Natural killer cell (primary cell): ENCODE data around the gene FGFR2. TPM values are rescaled to one million over a fixed set of nuclear protein-coding genes. Genes with fewer than 3 reads are reported as not detected.

ENCODE experiments used
- ATAC-seq, 3 donors: fragments of 150-1000 bp in 2 of 3; fragments of 200-7000 bp in 1 of 3; cut with Tn5 transposase; 1 replicate in 1 of 3; 2 replicates in 2 of 3; pipeline ENCODE4 v1.10.0; 2021; ENCODE audit warnings: mild to moderate bottlenecking in 2 of 3, moderate library complexity in 2 of 3
- DNase-seq, 2 donors: peaks; one replicate each; pipeline versions ENCODE4 v3.0.0 to v3.0.0-alpha.2; 2013 to 2021; ENCODE audit warnings: mixed read lengths in 1 of 2
- H3K27ac ChIP-seq: one replicate; pipeline ENCODE4 v1.5.1; 2013; ENCODE audit warnings: mild to moderate bottlenecking, low read length
- H3K27me3 ChIP-seq: one replicate; pipeline ENCODE4 v1.6.1; 2013; ENCODE audit warnings: low read length; ENCODE audit not compliant: control insufficient read depth, insufficient read depth
- H3K36me3 ChIP-seq: one replicate; pipeline ENCODE4 v1.6.1; 2013; ENCODE audit warnings: low read length; ENCODE audit not compliant: control insufficient read depth, insufficient read depth
- H3K4me1 ChIP-seq: one replicate; pipeline ENCODE4 v1.6.1; 2013; ENCODE audit warnings: low read length; ENCODE audit not compliant: control insufficient read depth, insufficient read depth
- H3K4me3 ChIP-seq: one replicate; pipeline ENCODE4 v1.5.1; 2013; ENCODE audit warnings: low read length
- H3K9me3 ChIP-seq: one replicate; pipeline ENCODE4 v1.6.1; 2013; ENCODE audit warnings: low read length; ENCODE audit not compliant: control insufficient read depth, insufficient read depth
- H3K27ac Mint-ChIP-seq, 2 donors: one replicate each; pipeline ENCODE4 v1.8.0; 2022; ENCODE audit warnings: mild to moderate bottlenecking in 2 of 2, mixed read lengths in 2 of 2, moderate library complexity in 1 of 2
- H3K27me3 Mint-ChIP-seq, 2 donors: one replicate each; pipeline ENCODE4 v1.8.0; 2022; ENCODE audit warnings: low read depth in 2 of 2, mixed read lengths in 2 of 2
- H3K36me3 Mint-ChIP-seq: one replicate; pipeline ENCODE4 v1.8.0; 2022; ENCODE audit warnings: mixed read lengths
- H3K4me1 Mint-ChIP-seq, 2 donors: one replicate each; pipeline ENCODE4 v1.8.0; 2022; ENCODE audit warnings: mixed read lengths in 2 of 2
- H3K4me3 Mint-ChIP-seq: one replicate; pipeline ENCODE4 v1.8.0; 2022; ENCODE audit warnings: mild to moderate bottlenecking, moderate library complexity, mixed read lengths
- H3K9me3 Mint-ChIP-seq, 2 donors: one replicate each; pipeline ENCODE4 v1.8.0; 2022; ENCODE audit warnings: mixed read lengths in 2 of 2
- WGBS: methylation state at CpG from one replicate; pipeline ENCODE4 v1.1.7; 2013; ENCODE audit warnings: missing lambda C conversion rate; ENCODE audit not compliant: insufficient coverage; 5-methylcytosine and 5-hydroxymethylcytosine counted together
- intact Hi-C: fragments of 100-400 bp; cut with micrococcal nuclease; formaldehyde crosslinking; loops from one replicate; pipeline ENCODE4 v1.14.2; 2022
- total RNA-seq, 4 donors: library from RNA; stranded (reverse); fragments of 120-200 nt in 1 of 4; gene quantifications; one replicate each; pipeline versions ENCODE4 v1.2.3 to v1.2.4, GENCODE V29; 2013 to 2022
- TF ChIP-seq, protein P1 (sequence below): fragments of 200-600 bp; IDR thresholded peaks from one replicate; pipeline ENCODE4 v1.8.0; 2022; ENCODE audit warnings: antibody characterized with exemption

The FGFR2 gene
- total RNA-seq, 3 donors from 2014 or later (not counting 1 experiment from before 2014, with no cell fraction given): 0.72 to 5.6 TPM; not detected in 1

GRCh38 chr10:121497513-121498470 lies 100.5 kb downstream of the FGFR2 start:
- no peaks in the 10 kb centered on the region for H3K4me1 Mint-ChIP-seq
- no peaks in the 10 kb centered on the region for H3K9me3 Mint-ChIP-seq
- H3K27me3 Mint-ChIP-seq: peaks cover 0 to 4% of the 10 kb centered on the region in 2 donors
- Histone ChIP-seq H3K27me3 (no peaks in the 10 kb centered on the region), H3K9me3 (no peaks in the 10 kb centered on the region), H3K4me3 (no peak overlapping the region), H3K36me3 (no peaks in the 10 kb centered on the region), H3K4me1 (no peaks in the 10 kb centered on the region), H3K27ac (no peak overlapping the region)
- intact Hi-C loops: no loop called here
- H3K27ac Mint-ChIP-seq: no peak overlapping the region
- TF ChIP-seq, protein P1, sequence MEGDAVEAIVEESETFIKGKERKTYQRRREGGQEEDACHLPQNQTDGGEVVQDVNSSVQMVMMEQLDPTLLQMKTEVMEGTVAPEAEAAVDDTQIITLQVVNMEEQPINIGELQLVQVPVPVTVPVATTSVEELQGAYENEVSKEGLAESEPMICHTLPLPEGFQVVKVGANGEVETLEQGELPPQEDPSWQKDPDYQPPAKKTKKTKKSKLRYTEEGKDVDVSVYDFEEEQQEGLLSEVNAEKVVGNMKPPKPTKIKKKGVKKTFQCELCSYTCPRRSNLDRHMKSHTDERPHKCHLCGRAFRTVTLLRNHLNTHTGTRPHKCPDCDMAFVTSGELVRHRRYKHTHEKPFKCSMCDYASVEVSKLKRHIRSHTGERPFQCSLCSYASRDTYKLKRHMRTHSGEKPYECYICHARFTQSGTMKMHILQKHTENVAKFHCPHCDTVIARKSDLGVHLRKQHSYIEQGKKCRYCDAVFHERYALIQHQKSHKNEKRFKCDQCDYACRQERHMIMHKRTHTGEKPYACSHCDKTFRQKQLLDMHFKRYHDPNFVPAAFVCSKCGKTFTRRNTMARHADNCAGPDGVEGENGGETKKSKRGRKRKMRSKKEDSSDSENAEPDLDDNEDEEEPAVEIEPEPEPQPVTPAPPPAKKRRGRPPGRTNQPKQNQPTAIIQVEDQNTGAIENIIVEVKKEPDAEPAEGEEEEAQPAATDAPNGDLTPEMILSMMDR: no peak
- 86% methylated on average over 14 of the region's 14 CpGs for WGBS
- H3K36me3 Mint-ChIP-seq: no peaks in the 10 kb centered on the region
- H3K4me3 Mint-ChIP-seq: no peak overlapping the region
- DNase-seq (no peak), ATAC-seq (no peak)

GRCh38 chr10:121495719-121496118 lies 102.5 kb downstream of the FGFR2 start:
- Histone ChIP-seq H3K27ac (no peak overlapping the region), H3K9me3 (peaks cover 4% of the 10 kb centered on the region), H3K4me3 (no peak overlapping the region), H3K36me3 (no peaks in the 10 kb centered on the region), H3K4me1 (no peaks in the 10 kb centered on the region), H3K27me3 (no peaks in the 10 kb centered on the region)
- no peaks in the 10 kb centered on the region for H3K9me3 Mint-ChIP-seq
- intact Hi-C loops: no loop called here
- H3K36me3 Mint-ChIP-seq: no peaks in the 10 kb centered on the region
- ATAC-seq (no peak), DNase-seq (no peak)
- H3K4me3 Mint-ChIP-seq: no peak overlapping the region
- WGBS: 94% methylated on average over 9 of the region's 9 CpGs
- no peak overlapping the region for H3K27ac Mint-ChIP-seq
- H3K4me1 Mint-ChIP-seq: no peaks in the 10 kb centered on the region
- H3K27me3 Mint-ChIP-seq: peaks cover 0 to 4% of the 10 kb centered on the region in 2 donors
- TF ChIP-seq, protein P1: no peak

GRCh38 chr10:121494296-121494695 lies 103.9 kb downstream of the FGFR2 start:
- Mint-ChIP-seq H3K4me3 (no peak overlapping the region), H3K4me1 (no peaks in the 10 kb centered on the region), H3K27ac (no peak overlapping the region), H3K27me3 (peaks cover 0 to 9% of the 10 kb centered on the region in 2 donors), H3K36me3 (no peaks in the 10 kb centered on the region), H3K9me3 (no peaks in the 10 kb centered on the region)
- H3K4me1 ChIP-seq: no peaks in the 10 kb centered on the region
- H3K27me3 ChIP-seq: no peaks in the 10 kb centered on the region
- ATAC-seq (no peak), DNase-seq (no peak)
- intact Hi-C loops: no loop called here
- H3K27ac ChIP-seq: no peak overlapping the region
- H3K4me3 ChIP-seq: no peak overlapping the region
- TF ChIP-seq, protein P1: no peak
- WGBS: no CpG with 5 or more reads among the region's 2 CpGs
- no peaks in the 10 kb centered on the region for H3K36me3 ChIP-seq
- H3K9me3 ChIP-seq: peaks cover 4% of the 10 kb centered on the region
